Muscle of leg (tissue), 11 donors: ENCODE data around the gene ARHGEF28. TPM values are rescaled to one million over a fixed set of nuclear protein-coding genes. Genes with fewer than 3 reads are reported as not detected.

ENCODE experiments used
- DNase-seq: peaks from one replicate; pipeline ENCODE4 v3.0.0; 2013
- H3K27ac ChIP-seq: one replicate; pipeline ENCODE4 v1.5.1; 2013; ENCODE audit warnings: mild to moderate bottlenecking, low read length, control low read depth
- H3K27me3 ChIP-seq: one replicate; pipeline ENCODE4 v1.6.1; 2013; ENCODE audit warnings: low read length; ENCODE audit not compliant: control insufficient read depth, insufficient read depth
- H3K36me3 ChIP-seq: one replicate; pipeline ENCODE4 v1.6.1; 2013; ENCODE audit warnings: low read length; ENCODE audit not compliant: control insufficient read depth, insufficient read depth
- H3K4me1 ChIP-seq: one replicate; pipeline ENCODE4 v1.6.1; 2013; ENCODE audit warnings: low read length; ENCODE audit not compliant: control insufficient read depth, insufficient read depth
- H3K4me3 ChIP-seq: one replicate; pipeline ENCODE4 v1.5.1; 2013; ENCODE audit warnings: low read length, control low read depth
- H3K9me3 ChIP-seq: replicated peaks from 2 replicates; pipeline ENCODE4 v1.6.1; 2013; ENCODE audit warnings: low read depth, low read length; ENCODE audit not compliant: control insufficient read depth
- WGBS: methylation state at CpG from one replicate; pipeline ENCODE4 v1.1.5; 2013; ENCODE audit warnings: missing lambda C conversion rate; ENCODE audit not compliant: insufficient coverage; 5-methylcytosine and 5-hydroxymethylcytosine counted together
- polyA plus RNA-seq, 8 donors: library from polyadenylated mRNA; unstranded; fragments of 120-200 nt; gene quantifications; one replicate each; pipeline versions ENCODE4 v1.2.1 to v1.2.3, GENCODE V29; 2013; ENCODE audit warnings: inconsistent platforms in 1 of 8, low replicate concordance in 1 of 8; ENCODE audit not compliant: insufficient read length in 8 of 8, insufficient read depth in 1 of 8
- total RNA-seq: library from RNA; stranded (reverse); fragments of 120-200 nt; gene quantifications from one replicate; pipeline ENCODE4 v1.2.4, GENCODE V29; 2013

The ARHGEF28 gene
- total and polyA plus RNA-seq, 9 donors, result 1.6 to 5.1 (median 3.4) TPM

- no peak for DNase-seq
- no CpG with 5 or more reads among the region's 3 CpGs for WGBS
- H3K27me3 ChIP-seq, result peaks cover 4% of the 10 kb centered on the region
- H3K36me3 ChIP-seq, result no peaks in the 10 kb centered on the region
- H3K4me1 ChIP-seq, result no peaks in the 10 kb centered on the region
- H3K9me3 ChIP-seq, result no peaks in the 10 kb centered on the region
- H3K4me3 ChIP-seq, result no peak overlapping the region
- no peak overlapping the region for H3K27ac ChIP-seq
Observed at GRCh38 chr5:73810429-73810828, 184.4 kb downstream of the ARHGEF28 start.

DNA sequence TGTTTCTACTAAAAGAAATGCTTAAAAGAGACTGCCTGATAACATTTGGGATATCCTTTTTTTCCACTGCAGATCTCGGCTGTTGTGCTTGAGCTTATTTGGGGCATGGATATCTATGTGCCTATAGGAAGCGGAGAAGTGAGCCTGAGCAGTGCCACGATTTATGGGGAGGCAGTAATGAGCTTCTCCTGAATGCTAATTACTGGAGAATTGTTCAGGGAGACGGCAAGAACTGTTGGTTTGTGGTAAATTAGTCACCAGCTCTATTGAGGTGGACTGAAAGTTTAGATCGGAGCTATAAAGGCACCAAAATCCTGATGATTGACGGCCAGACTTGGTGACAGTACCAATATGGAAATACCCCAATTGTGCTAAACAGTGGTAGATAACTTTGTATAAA is 186.5 kb downstream of the ARHGEF28 start:
- no peak for DNase-seq
- Histone ChIP-seq H3K27ac (no peak overlapping the region), H3K9me3 (no peaks in the 10 kb centered on the region), H3K4me1 (no peaks in the 10 kb centered on the region), H3K27me3 (peaks cover 4% of the 10 kb centered on the region), H3K36me3 (no peaks in the 10 kb centered on the region), H3K4me3 (no peak overlapping the region)
- 62% methylated on average over 3 of the region's 6 CpGs for WGBS

DNA sequence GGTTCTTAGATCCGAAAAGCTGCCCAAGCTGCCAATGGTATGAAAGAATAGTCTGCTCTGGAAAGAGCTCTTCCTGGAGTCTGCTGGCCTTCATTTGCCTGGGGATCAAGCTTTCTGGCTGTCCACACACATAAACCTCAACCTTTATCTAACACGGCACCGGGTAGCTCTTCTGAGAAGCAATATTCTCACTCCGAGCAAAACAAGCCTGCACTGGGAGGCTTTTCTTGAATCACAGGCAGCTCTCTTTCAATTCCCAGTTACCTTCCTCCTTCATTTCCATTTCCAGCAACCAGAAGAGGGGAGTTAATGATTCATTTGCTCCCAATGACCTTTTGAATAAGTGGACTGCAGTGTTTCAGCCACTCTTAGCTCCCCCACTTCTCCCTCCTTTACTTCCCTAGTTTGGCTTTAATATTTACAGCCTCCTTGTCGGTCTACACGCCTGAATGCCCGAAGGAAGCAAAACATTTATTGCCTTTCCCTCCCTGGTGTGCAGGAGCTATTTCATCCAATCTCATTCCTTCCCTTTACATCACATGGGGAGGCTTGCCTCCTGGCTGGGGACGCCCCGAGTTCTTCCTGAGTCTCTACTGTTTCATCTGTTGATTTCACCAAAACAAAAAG is 187.1 kb downstream of the ARHGEF28 start:
- no peaks in the 10 kb centered on the region for H3K4me1 ChIP-seq
- H3K9me3 ChIP-seq, result no peaks in the 10 kb centered on the region
- no peak for DNase-seq
- H3K36me3 ChIP-seq, result no peaks in the 10 kb centered on the region
- 24% methylated on average over 5 of the region's 9 CpGs for WGBS
- H3K27ac ChIP-seq, result no peak overlapping the region
- H3K4me3 ChIP-seq, result no peak overlapping the region
- H3K27me3 ChIP-seq, result peaks cover 4% of the 10 kb centered on the region

DNA sequence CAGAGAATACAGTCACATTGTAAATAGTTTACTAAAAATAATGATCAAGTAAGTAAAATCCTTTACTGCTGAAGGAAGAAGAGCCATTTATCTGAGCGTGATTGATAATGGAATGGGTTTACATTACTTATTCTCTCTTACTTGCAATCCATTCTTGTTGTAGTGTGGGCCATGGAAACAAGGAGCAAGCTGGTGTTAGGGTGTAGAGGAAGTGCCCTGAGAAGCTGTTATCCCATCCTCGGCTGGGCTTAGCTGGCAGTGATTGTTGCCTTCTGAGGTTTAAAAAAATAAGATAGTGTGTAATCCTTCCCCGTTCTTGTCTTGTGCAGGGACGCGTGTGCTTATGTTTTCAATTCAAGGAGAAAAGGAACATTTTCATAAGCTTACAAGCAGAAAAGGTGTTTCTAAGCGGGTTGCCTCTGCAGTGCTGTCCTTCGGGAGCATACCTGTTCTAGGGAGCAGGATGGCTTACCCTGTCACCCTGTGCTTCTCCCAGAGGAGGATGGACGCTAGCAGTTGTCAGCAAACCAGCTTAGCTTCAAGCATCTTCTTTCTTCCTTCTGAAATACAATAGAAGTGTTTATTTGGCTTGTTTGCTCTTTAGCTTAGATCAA is 188.3 kb downstream of the ARHGEF28 start:
- Histone ChIP-seq H3K4me3 (no peak overlapping the region), H3K4me1 (no peaks in the 10 kb centered on the region), H3K27ac (no peak overlapping the region), H3K9me3 (no peaks in the 10 kb centered on the region), H3K27me3 (peaks cover 4% of the 10 kb centered on the region), H3K36me3 (no peaks in the 10 kb centered on the region)
- WGBS, result 50% methylated on average over 1 of the region's 8 CpGs
- DNase-seq, result no peak

DNA sequence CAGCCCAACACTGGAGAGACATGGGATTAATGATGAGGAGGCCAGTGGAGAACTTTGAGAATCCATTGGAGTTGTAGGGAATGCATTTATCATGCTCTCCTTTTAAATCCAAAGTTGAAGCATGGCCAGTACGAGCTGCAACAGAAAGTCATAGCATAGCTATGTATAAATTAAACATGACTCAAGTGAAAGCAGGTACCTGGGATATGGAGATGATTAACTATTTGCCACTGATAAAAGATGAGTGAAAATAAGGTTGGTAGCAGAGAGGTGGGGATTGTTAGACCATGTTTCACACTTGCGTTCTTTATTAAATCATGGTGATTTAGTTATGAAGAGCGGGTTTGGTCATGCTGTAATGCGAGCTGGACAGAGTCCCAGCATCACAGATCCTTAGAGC is 189.6 kb downstream of the ARHGEF28 start:
- Histone ChIP-seq H3K4me3 (no peak overlapping the region), H3K27me3 (peaks cover 4% of the 10 kb centered on the region), H3K36me3 (no peaks in the 10 kb centered on the region), H3K9me3 (no peaks in the 10 kb centered on the region), H3K4me1 (no peaks in the 10 kb centered on the region), H3K27ac (no peak overlapping the region)
- no peak for DNase-seq
- WGBS, result 86% methylated on average over 3 of the region's 4 CpGs

DNA sequence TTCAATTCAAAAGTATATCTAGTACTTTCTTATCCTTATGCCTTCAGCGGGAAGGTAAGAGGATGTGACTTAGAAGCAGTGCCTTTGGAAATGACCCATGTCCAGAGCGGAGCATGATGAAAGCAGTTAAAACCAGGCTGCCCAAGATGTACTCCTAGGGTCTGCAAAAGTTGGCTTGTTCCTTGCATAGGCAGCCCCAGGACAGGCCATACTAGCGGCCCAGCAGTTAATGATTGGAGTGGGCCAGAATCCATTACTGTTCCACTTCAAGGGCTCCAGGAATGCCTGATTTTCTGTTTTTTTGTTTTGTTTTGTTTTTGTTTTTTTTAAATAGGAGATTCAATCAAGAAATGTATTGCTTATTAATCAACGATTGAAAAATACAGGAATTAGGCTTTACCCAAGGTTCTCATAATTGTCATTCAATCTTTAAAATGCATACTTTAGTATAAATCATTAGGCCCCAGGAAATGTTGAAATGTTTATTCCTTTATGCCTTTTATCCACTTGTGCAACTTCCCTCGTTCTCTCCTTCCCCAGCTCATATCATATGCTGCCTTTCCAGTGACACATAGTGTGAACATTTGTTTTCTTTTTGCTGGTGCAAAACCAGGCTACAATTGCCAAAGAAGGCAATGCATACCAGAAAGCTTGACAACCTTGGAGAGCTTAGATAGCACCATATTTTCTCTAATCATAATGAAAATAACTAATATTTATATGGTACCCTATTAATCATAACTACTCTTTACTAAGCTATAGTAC is 190.8 kb downstream of the ARHGEF28 start:
- no peak overlapping the region for H3K4me3 ChIP-seq
- H3K9me3 ChIP-seq, result no peaks in the 10 kb centered on the region
- H3K27me3 ChIP-seq, result peaks cover 4% of the 10 kb centered on the region
- no peak overlapping the region for H3K27ac ChIP-seq
- no peak for DNase-seq
- 80% methylated on average over 1 of the region's 5 CpGs for WGBS
- no peaks in the 10 kb centered on the region for H3K4me1 ChIP-seq
- H3K36me3 ChIP-seq, result no peaks in the 10 kb centered on the region

DNA sequence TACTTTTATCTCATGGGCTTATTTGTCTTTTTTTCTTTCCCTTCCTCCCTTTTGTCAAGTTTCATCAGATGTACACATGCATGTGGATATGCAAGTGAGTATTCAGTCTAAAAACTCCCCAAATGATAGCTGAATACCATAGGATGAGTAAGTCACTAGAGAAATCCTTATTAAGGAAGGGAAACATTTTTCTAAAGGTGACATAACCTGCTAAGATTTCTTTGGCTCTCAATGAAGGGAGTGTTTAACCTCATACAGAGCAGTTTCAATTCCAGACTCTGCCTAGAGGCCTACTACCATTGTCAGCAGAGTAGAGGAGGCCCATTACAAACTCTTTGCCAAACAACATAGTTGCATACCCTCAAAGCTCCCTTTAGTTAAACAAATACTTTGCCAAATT is 192.4 kb downstream of the ARHGEF28 start:
- H3K4me1 ChIP-seq, result no peaks in the 10 kb centered on the region
- no peak overlapping the region for H3K4me3 ChIP-seq
- H3K9me3 ChIP-seq, result no peaks in the 10 kb centered on the region
- no peak overlapping the region for H3K27ac ChIP-seq
- no peak for DNase-seq
- H3K36me3 ChIP-seq, result no peaks in the 10 kb centered on the region
- peaks cover 2% of the 10 kb centered on the region for H3K27me3 ChIP-seq

- 87% methylated on average over 2 of the region's 2 CpGs for WGBS
- Histone ChIP-seq H3K4me3 (no peak overlapping the region), H3K9me3 (no peaks in the 10 kb centered on the region), H3K4me1 (no peaks in the 10 kb centered on the region), H3K27ac (no peak overlapping the region), H3K27me3 (no peaks in the 10 kb centered on the region), H3K36me3 (no peaks in the 10 kb centered on the region)
- DNase-seq, result no peak
Observed at GRCh38 chr5:73820326-73820725, 194.3 kb downstream of the ARHGEF28 start.

DNA sequence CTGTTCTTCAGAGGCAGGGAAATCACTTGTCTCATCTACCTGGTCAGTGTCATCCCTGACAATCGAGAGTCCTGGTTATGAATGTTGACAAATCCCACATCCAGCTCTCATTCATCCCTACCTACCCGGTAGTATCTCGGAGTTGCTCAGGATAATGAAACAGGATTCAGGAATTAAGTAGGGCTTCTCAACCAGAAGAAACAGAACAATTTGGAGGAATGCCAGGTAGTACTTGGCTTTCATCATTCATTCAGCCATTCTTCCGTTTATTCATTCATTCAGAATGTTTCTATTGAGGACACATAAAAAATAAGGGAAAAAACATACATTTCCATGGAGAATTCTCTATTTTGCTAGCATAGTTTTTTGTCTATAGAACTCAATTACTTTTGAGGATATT is 195.0 kb downstream of the ARHGEF28 start:
- Histone ChIP-seq H3K4me1 (no peaks in the 10 kb centered on the region), H3K9me3 (no peaks in the 10 kb centered on the region), H3K27me3 (no peaks in the 10 kb centered on the region), H3K4me3 (no peak overlapping the region), H3K27ac (no peak overlapping the region), H3K36me3 (no peaks in the 10 kb centered on the region)
- peak; percentile 2 for DNase-seq
- WGBS, result 100% methylated on average over 1 of the region's 4 CpGs

GRCh38 chr5:73822278-73822988 is 196.4 kb downstream of the ARHGEF28 start:
- no peak for DNase-seq
- Histone ChIP-seq H3K27ac (no peak overlapping the region), H3K4me1 (no peaks in the 10 kb centered on the region), H3K4me3 (no peak overlapping the region), H3K27me3 (no peaks in the 10 kb centered on the region), H3K9me3 (no peaks in the 10 kb centered on the region), H3K36me3 (no peaks in the 10 kb centered on the region)
- WGBS, result no CpG with 5 or more reads among the region's 2 CpGs
